Mucosa of rectum (tissue), 2 donors: Measurements from ENCODE around the gene THSD7A.
"Not testable (repeated sequence)": the region's sequence is repeated elsewhere in the genome, so short reads cannot be mapped to it uniquely, and the experiment has no call there.

Experiments
- H3K27ac ChIP-seq, 2 donors: one replicate each; pipeline ENCODE4 v1.7.0; 2013; ENCODE audit warnings: inconsistent platforms in 2 of 2, low read depth in 2 of 2, low read length in 2 of 2
- H3K27me3 ChIP-seq, 2 donors: one replicate each; pipeline ENCODE4 v1.7.0; 2013; ENCODE audit warnings: low read length in 2 of 2; ENCODE audit not compliant: control insufficient read depth in 2 of 2, insufficient read depth in 2 of 2
- H3K36me3 ChIP-seq, 2 donors: one replicate each; pipeline ENCODE4 v1.7.0; 2013; ENCODE audit warnings: low read length in 2 of 2; ENCODE audit not compliant: control insufficient read depth in 2 of 2, insufficient read depth in 2 of 2
- H3K4me1 ChIP-seq, 2 donors: one replicate each; pipeline ENCODE4 v1.7.0; 2013; ENCODE audit warnings: low read length in 2 of 2, mild to moderate bottlenecking in 1 of 2; ENCODE audit not compliant: control insufficient read depth in 2 of 2, insufficient read depth in 2 of 2
- H3K4me3 ChIP-seq, 2 donors: one replicate each; pipeline ENCODE4 v1.7.0; 2013; ENCODE audit warnings: low read length in 2 of 2
- H3K9ac ChIP-seq, 2 donors: one replicate each; pipeline ENCODE4 v1.7.0; 2013; ENCODE audit warnings: low read length in 2 of 2, low read depth in 1 of 2, mild to moderate bottlenecking in 1 of 2
- H3K9me3 ChIP-seq, 2 donors: one replicate each; pipeline ENCODE4 v1.7.0; 2013; ENCODE audit warnings: low read length in 2 of 2; ENCODE audit not compliant: control insufficient read depth in 2 of 2
- donor health status: healthy.
- donor health status: Normal muscosa, but diverticular disease.

Gene THSD7A

GRCh38 chr7:11540271-11540761 lies 291.7 kb downstream of the THSD7A start:
- Histone ChIP-seq H3K27me3 (no peaks in the 10 kb centered on the region), H3K9me3 (no peaks in the 10 kb centered on the region), H3K9ac (no peak overlapping the region), H3K4me3 (no peak overlapping the region), H3K27ac (no peak overlapping the region), H3K36me3 (no peaks in the 10 kb centered on the region), H3K4me1 (no peaks in the 10 kb centered on the region)

- Histone ChIP-seq H3K36me3 (no peaks in the 10 kb centered on the region), H3K9me3 (no peaks in the 10 kb centered on the region), H3K4me3 (no peak overlapping the region), H3K9ac (no peak overlapping the region), H3K27me3 (no peaks in the 10 kb centered on the region), H3K4me1 (no peaks in the 10 kb centered on the region), H3K27ac (no peak overlapping the region)
Observed at GRCh38 chr7:11539853-11540252, 292.1 kb downstream of the THSD7A start.

GRCh38 chr7:11538751-11539299 lies 293.2 kb downstream of the THSD7A start:
- no peaks in the 10 kb centered on the region for H3K4me1 ChIP-seq
- no peak overlapping the region for H3K4me3 ChIP-seq
- H3K36me3 ChIP-seq, result no peaks in the 10 kb centered on the region

DNA sequence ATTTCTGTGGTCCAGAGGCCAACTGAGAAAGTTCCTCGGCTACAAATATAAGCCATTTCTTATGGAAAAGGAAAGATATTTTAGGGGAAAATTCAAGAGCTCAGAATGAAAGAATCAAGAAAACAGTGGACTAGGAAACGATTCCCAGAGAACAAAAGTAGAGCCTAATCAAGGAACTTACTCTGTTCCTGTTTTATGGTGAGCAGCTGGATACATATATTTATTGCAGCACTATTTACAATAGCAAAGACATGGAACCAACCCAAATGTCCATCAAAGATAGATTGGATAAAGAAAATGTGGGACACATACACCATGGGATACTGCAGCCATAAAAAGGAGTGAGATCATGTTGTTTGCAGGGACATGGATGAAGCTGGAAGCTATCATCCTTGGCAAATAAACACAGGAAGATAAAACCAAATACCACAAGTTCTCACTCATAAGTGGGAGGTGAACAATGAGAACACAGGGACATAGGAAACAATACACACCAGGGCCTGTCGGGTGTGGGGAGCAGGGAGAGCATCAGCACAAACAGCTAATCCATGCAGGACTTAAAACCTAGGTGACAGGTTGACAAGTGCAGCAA lies 298.7 kb downstream of the THSD7A start:
- H3K9ac ChIP-seq, result no peak overlapping the region
- H3K9me3 ChIP-seq, result no peaks in the 10 kb centered on the region
- H3K4me3 ChIP-seq, result no peak overlapping the region
- H3K27me3 ChIP-seq, result no peaks in the 10 kb centered on the region
- no peak overlapping the region for H3K27ac ChIP-seq
- H3K4me1 ChIP-seq, result no peaks in the 10 kb centered on the region
- H3K36me3 ChIP-seq, result no peaks in the 10 kb centered on the region

More at GRCh38 chr7:11538751-11539299, 293.2 kb downstream of the THSD7A start:
- no peak overlapping the region for H3K27ac ChIP-seq
- H3K9ac ChIP-seq, result no peak overlapping the region
- no peaks in the 10 kb centered on the region for H3K27me3 ChIP-seq
- H3K9me3 ChIP-seq, result no peaks in the 10 kb centered on the region

GRCh38 chr7:11529382-11529781 lies 302.6 kb downstream of the THSD7A start:
- H3K27me3 ChIP-seq, result no peaks in the 10 kb centered on the region
- H3K9ac ChIP-seq, result no peak overlapping the region
- H3K9me3 ChIP-seq, result no peaks in the 10 kb centered on the region
- H3K27ac ChIP-seq, result no peak overlapping the region
- H3K4me1 ChIP-seq, result no peaks in the 10 kb centered on the region
- no peak overlapping the region for H3K4me3 ChIP-seq
- no peaks in the 10 kb centered on the region for H3K36me3 ChIP-seq

DNA sequence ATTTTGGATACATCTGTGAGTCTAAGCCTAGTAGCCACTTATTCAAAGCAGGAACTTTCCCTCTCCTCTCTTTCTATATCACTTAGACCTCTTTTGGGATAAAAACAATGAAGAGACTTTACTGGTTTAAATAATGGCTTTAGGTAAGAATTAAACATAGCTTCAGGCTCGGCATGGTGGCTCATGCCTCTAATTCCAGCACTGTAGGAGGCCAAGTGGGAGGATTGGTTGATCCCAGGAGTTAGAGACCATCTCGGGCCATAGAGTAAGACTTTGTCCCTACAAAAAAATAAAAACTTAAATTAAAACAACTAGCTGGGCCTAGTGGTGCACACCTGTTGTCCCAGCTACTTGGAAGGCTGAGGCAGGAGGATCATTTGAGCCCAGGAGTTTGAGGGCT lies 304.3 kb downstream of the THSD7A start:
- Histone ChIP-seq H3K27me3 (no peaks in the 10 kb centered on the region), H3K4me3 (no peak overlapping the region), H3K27ac (no peak overlapping the region), H3K36me3 (no peaks in the 10 kb centered on the region), H3K9ac (no peak overlapping the region), H3K9me3 (no peaks in the 10 kb centered on the region), H3K4me1 (no peaks in the 10 kb centered on the region)

DNA sequence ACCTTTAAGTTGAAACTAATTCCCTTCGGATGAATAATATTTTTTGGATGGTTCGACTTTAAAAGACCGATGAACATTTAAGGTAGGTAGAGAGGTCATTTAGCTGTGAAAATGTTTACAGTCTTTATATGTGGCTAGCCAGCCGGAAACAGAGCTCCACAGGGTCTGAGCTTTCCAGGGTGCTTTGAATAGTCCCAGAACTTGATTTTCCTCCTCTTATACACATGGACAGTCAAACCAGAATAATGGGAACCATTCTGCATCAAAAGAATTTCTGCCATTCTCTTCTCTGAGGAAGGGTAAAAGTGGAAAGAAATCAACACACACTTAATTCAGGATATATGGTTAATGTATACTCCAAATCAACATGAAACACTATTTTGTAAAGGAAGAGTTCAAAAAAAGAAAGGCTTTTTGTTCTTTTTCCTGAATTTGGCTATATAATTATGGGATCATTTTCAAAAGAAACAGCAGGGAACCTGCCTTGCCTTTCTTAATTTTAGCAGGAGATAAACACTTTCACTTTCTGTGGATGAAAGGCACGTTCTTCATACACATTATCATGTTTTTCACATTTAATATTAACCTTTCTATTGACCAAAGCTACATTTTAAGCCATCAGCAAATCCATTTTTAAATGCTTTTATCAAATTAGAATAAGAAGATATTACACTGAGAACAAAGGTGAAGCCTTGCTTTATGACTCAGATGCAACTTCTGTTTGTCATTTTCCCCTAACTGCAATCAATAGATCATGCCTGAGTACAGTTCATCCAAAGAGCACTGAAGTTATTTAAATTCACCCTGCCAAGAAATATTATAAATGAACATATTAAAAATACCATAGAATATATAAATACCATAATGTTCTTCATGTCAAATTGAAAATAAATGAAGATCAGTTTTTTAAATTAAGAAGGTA lies 307.3 kb downstream of the THSD7A start:
- Histone ChIP-seq H3K36me3 (no peaks in the 10 kb centered on the region), H3K27ac (no peak overlapping the region), H3K4me1 (no peaks in the 10 kb centered on the region), H3K9me3 (no peaks in the 10 kb centered on the region), H3K9ac (no peak overlapping the region), H3K4me3 (no peak overlapping the region), H3K27me3 (no peaks in the 10 kb centered on the region)

DNA sequence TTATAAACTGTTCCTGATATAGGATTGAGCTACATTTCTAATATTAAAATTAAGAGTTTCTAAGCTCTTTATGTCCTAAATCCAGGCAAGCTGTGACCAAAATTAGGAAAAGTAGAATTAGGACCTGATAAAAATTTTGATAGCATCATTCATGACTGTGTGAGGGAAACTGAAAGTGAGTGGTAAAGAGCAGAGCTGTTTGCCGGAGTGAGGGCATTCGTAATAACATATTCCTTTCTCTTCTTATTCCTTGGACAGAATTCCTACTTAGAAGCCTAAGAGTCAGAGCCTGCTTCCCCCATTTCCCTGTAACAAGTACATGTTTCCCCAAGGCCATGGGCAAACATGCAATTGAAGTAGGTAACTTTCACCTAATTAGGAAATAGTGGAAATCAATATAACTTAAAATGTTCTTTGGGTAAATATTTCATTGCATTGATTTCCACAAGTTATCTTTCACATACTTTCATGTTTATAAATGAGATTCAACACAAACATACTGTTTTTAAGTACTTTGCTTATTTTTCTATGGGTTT lies 310.0 kb downstream of the THSD7A start:
- H3K27ac ChIP-seq, result not testable (repeated sequence)

DNA sequence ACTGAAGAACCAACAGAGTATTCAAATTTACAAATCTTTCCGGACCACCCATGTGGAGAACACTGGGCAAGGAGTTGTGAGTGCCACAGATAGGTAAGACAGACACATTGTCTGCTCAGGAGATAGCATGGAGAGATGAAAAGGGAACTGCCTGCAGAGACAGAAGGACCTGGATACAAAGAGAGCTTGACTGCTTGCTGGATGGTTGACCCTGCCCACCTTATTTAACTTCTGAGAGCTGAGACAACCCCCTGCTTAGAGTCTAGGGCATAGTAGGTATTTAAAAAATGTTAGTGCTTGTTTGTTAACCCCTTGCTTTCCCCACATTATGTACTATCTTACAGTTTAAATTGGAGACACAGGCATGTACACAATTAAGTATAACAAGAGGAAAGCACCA lies 314.1 kb downstream of the THSD7A start:
- Histone ChIP-seq H3K27me3 (no peaks in the 10 kb centered on the region), H3K9me3 (no peaks in the 10 kb centered on the region), H3K27ac (no peak overlapping the region), H3K4me3 (no peak overlapping the region), H3K4me1 (no peaks in the 10 kb centered on the region), H3K9ac (no peak overlapping the region), H3K36me3 (no peaks in the 10 kb centered on the region)

More for the DNA sequence above, 310.0 kb downstream of the THSD7A start:
- H3K9ac ChIP-seq, H3K4me1 ChIP-seq, H3K9me3 ChIP-seq, H3K27me3 ChIP-seq, H3K36me3 ChIP-seq, H3K4me3 ChIP-seq: not testable (repeated sequence)

- Histone ChIP-seq H3K4me1 (no peaks in the 10 kb centered on the region), H3K4me3 (no peak overlapping the region), H3K27ac (no peak overlapping the region), H3K36me3 (no peaks in the 10 kb centered on the region), H3K27me3 (no peaks in the 10 kb centered on the region), H3K9ac (no peak overlapping the region), H3K9me3 (no peaks in the 10 kb centered on the region)
Observed at GRCh38 chr7:11516328-11516727, 315.7 kb downstream of the THSD7A start.
